T47D (cell line): ENCODE results near the gene AFF3.
"Not testable (repeated sequence)": the region's sequence is repeated elsewhere in the genome, so short reads cannot be mapped to it uniquely, and the experiment has no call there.

ENCODE experiments used
- DNase-seq, 2 experiments: peaks; one replicate each; pipeline versions ENCODE4 v3.0.0 to v3.0.0-alpha.2; 2011 to 2012; ENCODE audit warnings: low read depth in 1 of 2, low spot score in 1 of 2
- JUND ChIP-seq: IDR thresholded peaks from 2 replicates; pipeline ENCODE4 v1.6.1; 2012; ENCODE audit warnings: low read depth
- in situ Hi-C: cut with HindIII; loops from 2 replicates; pipeline ENCODE4 v1.10.0; 2016; ENCODE audit warnings: low sequenced_read_pairs, low pct_unique_long_range_greater_than_20kb

AFF3 gene

GRCh38 chr2:99504844-99505584 is 637.4 kb downstream of the AFF3 start:
- in situ Hi-C loops: no loop called here
- no peak for DNase-seq
- TF ChIP-seq JUND: no peak

GRCh38 chr2:99503662-99504416 is 638.6 kb downstream of the AFF3 start:
- DNase-seq, in situ Hi-C loops: not testable (repeated sequence)

GRCh38 chr2:99496021-99496420 is 646.4 kb downstream of the AFF3 start:
- DNase-seq: no peak
- in situ Hi-C loops: no loop called here
- no peak for TF ChIP-seq JUND
